ENCODE measurements around the gene CCDC88A. TPM values are rescaled to one million over a fixed set of nuclear protein-coding genes. Genes with fewer than 3 reads are reported as not detected.

CCDC88A gene
- total and polyA plus RNA-seq, 2 donors (not counting 1 experiment from before 2014, with no cell fraction given): 2.7 to 26.0 TPM

DNA sequence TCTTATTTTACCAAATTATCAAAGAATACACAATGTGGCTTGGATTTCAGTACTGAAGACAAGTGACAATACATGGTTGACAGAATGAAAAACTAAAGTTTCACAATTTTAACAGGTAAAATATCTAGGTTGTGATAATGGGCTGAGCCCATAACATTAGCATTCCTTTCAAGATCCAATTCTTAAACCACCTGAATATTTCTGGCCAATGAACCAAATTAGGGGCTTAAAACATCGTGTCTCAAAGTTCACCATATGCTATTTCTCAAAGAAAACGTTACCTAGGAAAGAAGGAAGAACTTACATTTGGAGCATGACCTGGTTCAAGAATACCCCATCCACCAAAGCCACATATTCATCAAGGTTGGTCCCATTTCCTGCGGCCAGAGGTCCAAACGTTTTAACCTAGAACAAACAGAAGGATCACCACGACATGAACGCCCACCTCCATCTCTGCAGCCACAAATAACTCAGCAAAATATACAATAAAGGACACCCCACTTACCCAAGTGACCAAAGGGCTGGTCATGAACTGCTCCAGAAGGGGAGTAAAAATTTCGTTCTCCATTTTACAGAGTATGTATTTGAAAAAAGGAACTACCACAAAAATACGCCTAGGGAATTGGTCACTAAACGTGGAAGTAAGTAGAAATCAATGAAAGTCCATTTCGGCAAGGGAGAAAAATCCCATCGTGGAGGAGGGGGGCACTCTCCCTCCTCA is 984 bp downstream of the CCDC88A start:
- TF ChIP-seq EZH2 (IDR thresholded peaks at IDR 0.05; ENCODE audit: borderline replicate concordance, insufficient read depth, low read depth, low read length, poor library complexity, severe bottlenecking): no peak
- TF ChIP-seq, protein P1, sequence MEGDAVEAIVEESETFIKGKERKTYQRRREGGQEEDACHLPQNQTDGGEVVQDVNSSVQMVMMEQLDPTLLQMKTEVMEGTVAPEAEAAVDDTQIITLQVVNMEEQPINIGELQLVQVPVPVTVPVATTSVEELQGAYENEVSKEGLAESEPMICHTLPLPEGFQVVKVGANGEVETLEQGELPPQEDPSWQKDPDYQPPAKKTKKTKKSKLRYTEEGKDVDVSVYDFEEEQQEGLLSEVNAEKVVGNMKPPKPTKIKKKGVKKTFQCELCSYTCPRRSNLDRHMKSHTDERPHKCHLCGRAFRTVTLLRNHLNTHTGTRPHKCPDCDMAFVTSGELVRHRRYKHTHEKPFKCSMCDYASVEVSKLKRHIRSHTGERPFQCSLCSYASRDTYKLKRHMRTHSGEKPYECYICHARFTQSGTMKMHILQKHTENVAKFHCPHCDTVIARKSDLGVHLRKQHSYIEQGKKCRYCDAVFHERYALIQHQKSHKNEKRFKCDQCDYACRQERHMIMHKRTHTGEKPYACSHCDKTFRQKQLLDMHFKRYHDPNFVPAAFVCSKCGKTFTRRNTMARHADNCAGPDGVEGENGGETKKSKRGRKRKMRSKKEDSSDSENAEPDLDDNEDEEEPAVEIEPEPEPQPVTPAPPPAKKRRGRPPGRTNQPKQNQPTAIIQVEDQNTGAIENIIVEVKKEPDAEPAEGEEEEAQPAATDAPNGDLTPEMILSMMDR (IDR thresholded peaks at IDR 0.05): no peak
- Mint-ChIP-seq H3K27me3 (no peaks in the 10 kb centered on the region), H3K27ac (peak overlapping the region; percentile 95), H3K4me1 (peaks cover 38% of the 10 kb centered on the region), H3K9me3 (ENCODE audit: insufficient read depth) (no peaks in the 10 kb centered on the region), H3K4me3 (peak overlapping the region; percentile 95)
- ChIA-PET POLR2A (interaction anchor here (0.7 kb wide), 1 partner anchor 20 kb away, joined by 3 read pairs; no protein-coding TSS in a partner anchor), CTCF (no interaction called here)
- intact Hi-C loops (cut with micrococcal nuclease): loop anchor here (5.0 kb wide), 4 partner anchors 186 to 1651 kb away; partner anchors contain the start of genes CHAC2, CLHC1, PPP4R3B and RPS27A
- no peaks in the 10 kb centered on the region for H3K27me3 ChIP-seq (replicated peaks in 1 of 4; ENCODE audit: control extremely low read depth in 1 of 4, control insufficient read depth in 3 of 4, insufficient read depth in 4 of 4, low read length in 3 of 4)
- H3K27ac ChIP-seq (ENCODE audit: low read length in 2 of 2): peak overlapping the region; percentile 68 to 73
- H3K9ac ChIP-seq (ENCODE audit: low read length): peak overlapping the region; percentile 79
- no peaks in the 10 kb centered on the region for H3K79me2 ChIP-seq (ENCODE audit: control insufficient read depth, insufficient read depth, low read length)
- ATAC-seq (ENCODE audit: low read depth): no peak
- peak; percentile 65 for DNase-seq
- 0% methylated on average over 5 of the region's 11 CpGs for WGBS (ENCODE audit: insufficient coverage)
- peaks cover 20 to 25% of the 10 kb centered on the region in 2 donors for H3K4me1 ChIP-seq (ENCODE audit: control insufficient read depth in 2 of 2, insufficient read depth in 2 of 2, low read length in 2 of 2)
- no peaks in the 10 kb centered on the region for H4K20me1 ChIP-seq (ENCODE audit: control insufficient read depth, insufficient read depth, low read length, poor library complexity, severe bottlenecking)
- peak overlapping the region; percentile 45 to 91 (median 82) for H3K4me3 ChIP-seq (ENCODE audit: control extremely low read depth in 1 of 5, extremely low read depth in 1 of 5, insufficient read depth in 1 of 5, low read depth in 2 of 5, low read length in 4 of 5)
- no peaks in the 10 kb centered on the region for H3K36me3 ChIP-seq (replicated peaks in 1 of 2; ENCODE audit: control extremely low read depth in 1 of 2, control insufficient read depth in 1 of 2, extremely low read depth in 1 of 2, insufficient read depth in 2 of 2, low read length in 1 of 2)
- H2AFZ ChIP-seq (ENCODE audit: insufficient read depth, low read depth, low read length, poor library complexity, severe bottlenecking): peak overlapping the region; percentile 96
- H3K4me2 ChIP-seq (replicated peaks; ENCODE audit: low read depth, low read length, poor library complexity, severe bottlenecking): peak overlapping the region; percentile 87
- no peaks in the 10 kb centered on the region for H3K9me3 ChIP-seq (ENCODE audit: control extremely low read depth in 1 of 3, control insufficient read depth in 2 of 3, insufficient read depth in 1 of 3, low read length in 2 of 3)

DNA sequence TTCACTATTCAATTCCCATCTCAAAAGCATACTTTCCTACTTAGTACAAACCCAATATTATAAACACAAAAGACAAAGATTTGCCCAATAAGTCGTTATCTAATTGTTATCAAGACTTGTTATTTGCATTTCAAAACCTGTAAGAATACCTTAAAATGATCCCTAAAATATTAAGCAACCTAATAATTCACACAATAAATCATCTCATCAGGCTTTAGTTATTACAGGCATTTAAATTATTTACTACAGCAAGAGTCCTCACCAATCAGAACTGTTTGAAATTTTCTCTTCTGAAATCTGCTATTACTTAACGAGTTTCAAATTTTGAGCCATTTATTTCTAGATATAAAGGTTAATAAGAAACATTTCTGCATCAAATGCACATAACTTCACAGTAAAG is 1.6 kb downstream of the CCDC88A start:
- no peaks in the 10 kb centered on the region for H3K36me3 ChIP-seq (replicated peaks in 1 of 2; ENCODE audit: control extremely low read depth in 1 of 2, control insufficient read depth in 1 of 2, extremely low read depth in 1 of 2, insufficient read depth in 2 of 2, low read length in 1 of 2)
- no CpG with 5 or more reads among the region's 2 CpGs for whole genome bisulfite sequencing (ENCODE audit: insufficient coverage)
- Mint-ChIP-seq H3K4me1 (peaks cover 38% of the 10 kb centered on the region), H3K9me3 (ENCODE audit: insufficient read depth) (no peaks in the 10 kb centered on the region), H3K4me3 (peak overlapping the region; percentile 95), H3K27ac (peak overlapping the region; percentile 95), H3K27me3 (no peaks in the 10 kb centered on the region)
- no peaks in the 10 kb centered on the region for H3K79me2 ChIP-seq (ENCODE audit: control insufficient read depth, insufficient read depth, low read length)
- peak overlapping the region; percentile 87 for H3K4me2 ChIP-seq (replicated peaks; ENCODE audit: low read depth, low read length, poor library complexity, severe bottlenecking)
- TF ChIP-seq, protein P1 (IDR thresholded peaks at IDR 0.05): no peak
- no peak for TF ChIP-seq EZH2 (IDR thresholded peaks at IDR 0.05; ENCODE audit: borderline replicate concordance, insufficient read depth, low read depth, low read length, poor library complexity, severe bottlenecking)
- DNase-seq (no peak), ATAC-seq (ENCODE audit: low read depth) (no peak)
- CTCF ChIA-PET: no interaction called here
- H2AFZ ChIP-seq (ENCODE audit: insufficient read depth, low read depth, low read length, poor library complexity, severe bottlenecking): peak overlapping the region; percentile 96
- H3K4me3 ChIP-seq (ENCODE audit: control extremely low read depth in 1 of 5, extremely low read depth in 1 of 5, insufficient read depth in 1 of 5, low read depth in 2 of 5, low read length in 4 of 5): peak overlapping the region in 1 of 5 experiments; percentile 91
- no peaks in the 10 kb centered on the region for H3K27me3 ChIP-seq (replicated peaks in 1 of 4; ENCODE audit: control extremely low read depth in 1 of 4, control insufficient read depth in 3 of 4, insufficient read depth in 4 of 4, low read length in 3 of 4)
- intact Hi-C loops (cut with micrococcal nuclease): loop anchor here (5.0 kb wide), 4 partner anchors 186 to 1651 kb away; partner anchors contain the start of genes CHAC2, CLHC1, PPP4R3B and RPS27A
- peaks cover 20 to 25% of the 10 kb centered on the region in 2 donors for H3K4me1 ChIP-seq (ENCODE audit: control insufficient read depth in 2 of 2, insufficient read depth in 2 of 2, low read length in 2 of 2)
- peak overlapping the region; percentile 68 to 73 for H3K27ac ChIP-seq (ENCODE audit: low read length in 2 of 2)
- no peak overlapping the region for H3K9ac ChIP-seq (ENCODE audit: low read length)
- H4K20me1 ChIP-seq (ENCODE audit: control insufficient read depth, insufficient read depth, low read length, poor library complexity, severe bottlenecking): no peaks in the 10 kb centered on the region
- POLR2A ChIA-PET: no interaction called here
- H3K9me3 ChIP-seq (ENCODE audit: control extremely low read depth in 1 of 3, control insufficient read depth in 2 of 3, insufficient read depth in 1 of 3, low read length in 2 of 3): no peaks in the 10 kb centered on the region

All from B cell (primary cell).